Measurements from ENCODE around the gene MICAL3.

The MICAL3 gene

DNA sequence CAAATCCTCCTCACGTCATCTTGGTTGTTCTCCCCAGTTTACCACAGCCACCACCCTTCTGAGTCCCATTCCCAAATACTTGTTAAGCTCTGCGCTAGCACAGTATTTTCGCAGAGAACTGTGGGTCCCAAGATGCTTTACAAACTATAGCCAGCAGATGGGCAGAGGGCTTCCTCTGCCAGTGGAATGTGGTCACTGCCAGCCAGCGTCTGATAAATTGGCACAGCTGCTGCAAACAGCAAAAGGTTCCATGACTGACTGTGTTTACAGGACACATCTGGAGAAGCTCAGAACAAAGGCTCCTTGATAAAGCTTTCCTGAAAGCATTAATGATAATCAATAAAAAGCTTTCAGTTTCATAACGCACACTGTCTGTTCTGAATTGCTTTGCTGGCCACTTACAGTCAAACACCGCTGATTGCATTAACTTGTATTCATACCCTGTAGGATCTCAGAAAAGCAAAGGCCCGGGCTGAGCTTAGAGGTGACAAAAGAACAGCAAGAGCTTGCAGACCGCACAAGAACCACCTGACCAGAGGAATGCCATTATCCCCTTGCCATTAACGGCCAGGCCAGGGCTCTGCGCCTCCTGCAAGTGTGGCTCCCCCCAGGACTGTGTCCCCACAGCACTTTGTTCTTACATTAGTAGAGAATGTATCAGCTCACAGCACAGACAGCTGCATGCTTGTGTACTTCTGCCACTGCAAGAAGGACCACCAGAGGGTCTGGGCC is 120.6 kb downstream of the MICAL3 start:
- DNase-seq (ENCODE audit: low spot score): no peak
- TF ChIP-seq CTCF (IDR thresholded peaks at IDR 0.05; ENCODE audit: extremely low read depth, insufficient read depth, missing control alignments): no peak
- in situ Hi-C loops (cut with MboI; ENCODE audit: low pct_unique_long_range_greater_than_20kb, low sequenced_read_pairs, unreplicated experiment): no loop called here

- TF ChIP-seq CTCF (IDR thresholded peaks at IDR 0.05; ENCODE audit: extremely low read depth, insufficient read depth, missing control alignments): no peak
- no peak for DNase-seq (ENCODE audit: low spot score)
- in situ Hi-C loops (cut with MboI; ENCODE audit: low pct_unique_long_range_greater_than_20kb, low sequenced_read_pairs, unreplicated experiment): no loop called here
These were observed 121.4 kb downstream of the MICAL3 start for GRCh38 chr22:17902960-17903359.

GRCh38 chr22:17898375-17898774 is 126.0 kb downstream of the MICAL3 start:
- TF ChIP-seq CTCF (IDR thresholded peaks at IDR 0.05; ENCODE audit: extremely low read depth, insufficient read depth, missing control alignments): no peak
- in situ Hi-C loops (cut with MboI; ENCODE audit: low pct_unique_long_range_greater_than_20kb, low sequenced_read_pairs, unreplicated experiment): no loop called here

DNA sequence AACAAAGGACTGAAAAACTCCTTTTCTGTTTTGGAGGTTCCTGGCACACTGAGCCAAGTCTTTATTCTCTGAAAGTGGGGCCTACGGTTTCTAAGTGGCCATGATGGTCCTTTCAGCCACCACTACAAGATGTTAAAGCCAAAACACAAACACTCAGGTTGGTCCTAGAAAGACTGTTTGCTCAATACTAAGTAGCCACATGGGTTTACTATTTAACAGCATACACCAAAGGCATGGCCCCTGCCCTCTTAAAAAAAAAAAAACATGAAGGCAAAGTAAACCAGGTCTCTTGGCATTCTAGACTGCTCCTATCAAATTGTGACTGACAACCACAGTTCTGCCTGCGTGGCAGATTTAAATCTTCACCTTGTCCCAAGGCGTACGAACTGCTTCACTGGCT is 126.5 kb downstream of the MICAL3 start:
- no peak for DNase-seq (ENCODE audit: low spot score)
- in situ Hi-C loops (cut with MboI; ENCODE audit: low pct_unique_long_range_greater_than_20kb, low sequenced_read_pairs, unreplicated experiment): no loop called here
- TF ChIP-seq CTCF (IDR thresholded peaks at IDR 0.05; ENCODE audit: extremely low read depth, insufficient read depth, missing control alignments): no peak

More at GRCh38 chr22:17898375-17898774, 126.0 kb downstream of the MICAL3 start:
- no peak for DNase-seq (ENCODE audit: low spot score)

DNA sequence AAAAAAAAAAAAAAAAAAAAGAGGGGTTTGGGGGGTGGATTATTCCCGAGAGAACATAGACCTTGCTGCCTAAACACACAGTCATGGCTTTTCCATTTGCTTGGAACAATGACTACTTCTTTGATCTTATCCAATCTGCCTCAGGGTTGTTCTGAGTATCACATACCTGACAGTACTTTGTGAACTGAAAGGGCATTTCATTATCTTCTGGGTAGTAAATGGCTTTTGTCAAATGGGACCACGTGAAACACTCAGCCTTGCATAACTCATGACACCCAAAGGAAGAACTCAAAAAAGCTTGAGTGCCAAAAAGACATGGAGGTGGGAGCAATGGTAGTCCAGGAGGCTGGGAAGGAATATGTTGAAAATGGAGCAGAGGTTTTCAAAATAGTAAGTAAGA is 126.9 kb downstream of the MICAL3 start:
- in situ Hi-C loops (cut with MboI; ENCODE audit: low pct_unique_long_range_greater_than_20kb, low sequenced_read_pairs, unreplicated experiment): no loop called here
- no peak for TF ChIP-seq CTCF (IDR thresholded peaks at IDR 0.05; ENCODE audit: extremely low read depth, insufficient read depth, missing control alignments)
- DNase-seq (ENCODE audit: low spot score): no peak

DNA sequence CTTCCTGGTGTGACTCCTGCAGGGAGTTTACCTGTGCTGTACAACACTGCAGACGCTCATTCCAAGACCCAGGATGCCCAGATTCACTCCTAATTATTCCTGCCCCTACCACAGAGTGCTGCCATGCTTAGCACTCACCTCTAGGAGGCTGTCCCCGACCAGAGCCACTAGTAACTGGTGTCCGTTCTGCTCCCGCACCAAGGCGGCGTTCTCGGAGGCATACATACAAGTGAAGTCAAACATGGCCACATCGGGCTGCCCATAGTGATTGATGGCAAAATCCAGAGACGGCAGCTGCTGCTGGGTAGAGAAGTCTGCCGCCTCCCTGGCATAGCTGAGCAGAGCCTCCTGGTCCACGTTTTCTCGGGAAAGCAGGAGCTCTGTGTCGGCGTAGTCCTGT is 127.8 kb downstream of the MICAL3 start:
- DNase-seq (ENCODE audit: low spot score): no peak
- TF ChIP-seq CTCF (IDR thresholded peaks at IDR 0.05; ENCODE audit: extremely low read depth, insufficient read depth, missing control alignments): peak; percentile 13
- in situ Hi-C loops (cut with MboI; ENCODE audit: low pct_unique_long_range_greater_than_20kb, low sequenced_read_pairs, unreplicated experiment): no loop called here

Measured in GM13977 (cell line).